NCI-H2171 (cell line): ENCODE measurements around the gene MVK.
"Not testable (repeated sequence)": the region's sequence is repeated elsewhere in the genome, so short reads cannot be mapped to it uniquely, and the experiment has no call there.

Experiments used
- DNase-seq: peaks from one replicate; lab custom pipeline; 2025; lab: John Stamatoyannopoulos, UW

MVK gene

DNA sequence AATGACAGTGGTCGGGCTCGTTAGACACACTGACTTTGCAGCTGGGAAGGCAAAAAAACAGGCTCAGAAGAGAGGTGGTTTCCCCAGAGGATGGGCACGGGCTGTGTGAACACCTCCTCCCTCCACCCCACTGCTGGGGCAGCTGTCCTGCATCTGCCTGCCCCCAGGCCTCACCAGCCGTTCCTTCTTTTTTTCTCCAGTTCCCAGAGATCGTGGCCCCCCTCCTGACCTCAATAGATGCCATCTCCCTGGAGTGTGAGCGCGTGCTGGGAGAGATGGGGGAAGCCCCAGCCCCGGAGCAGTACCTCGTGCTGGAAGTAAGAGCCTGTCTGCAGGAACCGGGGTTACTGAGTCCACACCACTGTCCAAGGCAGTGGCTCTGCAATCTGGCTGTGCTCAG, 17.4 kb downstream of the MVK start:
- DNase-seq: peak; percentile 21

- no peak for DNase-seq
These were observed 18.8 kb downstream of the MVK start for GRCh38 chr12:109592195-109592904.

DNA sequence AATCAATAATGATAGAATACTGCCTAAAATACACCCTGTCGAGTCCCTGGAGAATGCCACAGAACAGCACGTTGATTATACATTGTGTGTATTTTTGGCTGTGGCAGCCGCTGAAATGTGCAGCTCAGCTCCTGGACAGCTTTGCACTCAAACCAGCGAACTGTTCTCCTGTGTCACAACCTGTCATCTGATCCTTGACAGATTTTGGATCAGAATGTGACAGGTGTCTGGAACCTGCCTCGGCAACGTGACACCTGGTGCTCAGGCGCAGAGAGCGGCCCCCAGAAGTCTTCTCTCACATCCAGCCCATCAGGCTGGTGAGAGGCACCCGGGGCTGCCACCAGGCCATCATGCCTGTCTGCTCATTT, 19.3 kb downstream of the MVK start:
- DNase-seq: peak; percentile 95

DNA sequence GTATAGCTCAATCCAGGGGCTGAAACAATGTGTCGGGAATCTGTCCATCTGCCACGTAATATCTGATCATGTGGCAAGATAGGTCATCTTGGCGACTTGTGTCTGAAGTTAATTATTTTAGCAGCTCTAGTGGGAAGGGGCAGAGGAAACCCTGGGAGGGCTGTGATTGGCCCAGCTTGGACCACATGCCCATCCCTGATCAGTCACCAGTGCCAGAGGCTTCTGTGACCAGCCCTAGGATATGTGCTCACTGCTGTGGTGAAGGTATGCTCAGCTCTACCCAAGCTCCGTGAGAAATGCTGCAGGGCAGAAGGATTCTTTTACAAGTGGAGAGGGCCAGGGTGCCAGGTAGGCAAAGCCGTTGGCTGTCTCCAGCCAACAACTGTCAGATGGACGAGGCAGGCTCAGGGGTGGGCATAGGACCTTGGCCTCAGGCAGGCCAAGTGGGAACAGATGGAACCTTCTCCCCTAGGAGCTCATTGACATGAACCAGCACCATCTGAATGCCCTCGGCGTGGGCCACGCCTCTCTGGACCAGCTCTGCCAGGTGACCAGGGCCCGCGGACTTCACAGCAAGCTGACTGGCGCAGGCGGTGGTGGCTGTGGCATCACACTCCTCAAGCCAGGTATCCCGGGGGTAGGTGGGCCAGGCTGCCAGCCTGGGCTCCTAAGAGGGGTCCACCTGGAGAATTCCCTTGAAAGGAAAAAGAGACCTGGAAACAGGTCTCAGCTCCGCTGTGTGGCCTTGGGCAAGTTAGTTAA, 21.1 kb downstream of the MVK start:
- DNase-seq: no peak

DNA sequence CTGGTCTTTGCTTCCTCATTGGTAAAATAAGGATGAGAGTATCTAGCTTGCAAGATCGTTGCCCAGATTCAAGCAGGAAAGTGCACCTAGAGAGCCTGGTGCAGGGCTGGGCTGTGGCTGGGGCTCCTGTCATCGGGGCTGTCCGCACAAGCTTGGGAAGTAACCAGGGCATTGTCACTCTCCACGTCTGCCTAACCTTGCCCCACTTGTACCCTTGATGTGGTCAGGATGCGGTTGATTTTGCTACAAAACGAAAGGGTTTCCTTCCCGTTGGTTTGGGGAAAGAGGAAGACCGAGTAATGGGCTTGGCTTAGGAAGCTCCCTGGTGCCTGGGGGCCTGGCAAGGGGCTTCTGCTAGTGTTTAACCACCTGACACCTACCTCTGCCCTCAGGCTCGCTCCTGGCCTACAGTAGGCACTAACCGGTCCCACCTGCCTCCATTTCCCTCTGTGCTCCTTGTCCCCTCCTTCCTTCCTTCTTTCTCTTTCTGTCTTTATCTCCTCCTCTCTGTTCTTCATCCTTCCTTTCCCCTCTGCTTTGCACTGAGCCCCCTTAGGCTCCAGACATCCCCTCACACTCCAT, 21.8 kb downstream of the MVK start:
- no peak for DNase-seq

- DNase-seq: peak; percentile 53
These were observed 23.0 kb downstream of the MVK start for GRCh38 chr12:109596418-109597244.

DNA sequence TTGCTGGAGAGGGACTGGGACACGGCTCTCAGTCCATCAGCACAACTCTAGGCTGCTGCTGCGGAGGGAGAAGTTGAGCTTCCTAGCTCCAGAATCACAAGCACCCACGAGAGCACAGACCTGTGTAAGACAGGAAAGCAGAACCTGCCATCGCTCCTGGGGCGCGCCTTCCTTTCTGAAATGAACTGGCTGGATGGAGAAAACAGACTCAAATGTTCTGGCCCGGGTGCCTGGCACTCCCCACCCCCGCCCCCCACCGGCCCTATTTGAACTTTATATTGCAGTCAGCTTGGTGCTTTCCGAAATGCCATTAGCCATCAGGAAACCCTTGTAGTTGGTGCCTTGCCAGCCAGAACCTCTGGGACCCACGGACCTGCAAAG, 23.8 kb downstream of the MVK start:
- DNase-seq: no peak

- peak; percentile 82 for DNase-seq
These were observed 24.3 kb downstream of the MVK start for GRCh38 chr12:109597795-109598427.

DNA sequence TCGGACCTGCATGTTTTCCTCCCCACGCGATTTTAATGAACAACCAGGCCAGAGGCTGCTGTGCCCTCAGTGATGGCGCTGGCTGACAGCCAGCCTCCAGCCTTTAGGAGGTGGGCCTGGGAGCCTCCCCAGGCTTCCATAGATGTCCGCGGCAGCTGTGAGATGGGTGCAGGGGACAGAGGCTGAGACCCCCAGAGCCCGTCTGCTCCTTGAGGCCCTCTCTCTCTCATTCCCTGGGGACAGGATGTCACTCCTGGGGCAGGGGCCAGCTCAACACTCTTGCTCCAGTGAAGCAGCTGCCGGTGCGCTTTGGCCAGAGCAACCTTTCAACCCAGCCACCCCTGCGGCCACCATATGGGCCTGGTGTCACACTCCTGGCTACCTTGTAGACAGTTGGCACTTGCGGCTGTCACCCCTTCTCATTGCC, 24.8 kb downstream of the MVK start:
- no peak for DNase-seq

- no peak for DNase-seq
These were observed 25.5 kb downstream of the MVK start for GRCh38 chr12:109599087-109599486.

DNA sequence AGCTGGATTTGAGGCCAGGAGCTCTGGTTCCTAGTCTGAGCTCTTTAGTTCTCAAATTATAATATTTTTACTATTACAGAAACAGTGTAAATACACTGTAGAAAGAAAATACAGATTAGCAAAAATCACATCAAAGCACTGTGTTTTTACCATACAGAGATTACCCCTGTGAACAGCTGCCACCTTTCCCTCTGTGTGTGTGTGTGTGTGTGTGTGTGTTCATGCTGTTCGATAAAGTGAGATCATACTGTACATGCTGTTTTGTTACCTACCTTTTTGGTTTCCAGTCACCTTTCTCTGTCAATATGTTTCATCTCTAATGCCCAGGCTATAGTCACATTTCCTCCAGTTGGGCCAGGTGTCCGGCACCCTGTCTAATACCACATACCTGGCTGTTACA, 26.9 kb downstream of the MVK start:
- no peak for DNase-seq

GRCh38 chr12:109600995-109601394, 27.4 kb downstream of the MVK start:
- no peak for DNase-seq

DNA sequence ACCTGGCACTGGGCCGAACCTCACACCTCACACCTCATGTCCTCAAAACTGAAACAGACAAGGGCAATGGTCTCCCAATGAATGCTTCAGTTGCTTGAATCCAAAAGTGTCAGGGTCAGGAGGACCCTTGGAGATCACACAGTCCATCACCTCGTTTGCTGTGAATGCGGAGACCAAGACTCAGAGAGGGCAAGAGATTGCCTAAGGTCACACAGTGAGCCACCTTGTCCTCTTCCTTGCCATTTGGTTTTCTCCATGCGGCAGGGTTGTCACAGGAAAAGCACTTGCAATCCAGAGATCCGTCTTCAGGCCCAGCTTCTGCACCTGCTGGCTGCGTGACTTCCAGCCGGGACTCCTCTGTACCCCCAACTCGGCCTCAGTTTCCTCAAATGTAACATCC, 28.0 kb downstream of the MVK start:
- DNase-seq: no peak

DNA sequence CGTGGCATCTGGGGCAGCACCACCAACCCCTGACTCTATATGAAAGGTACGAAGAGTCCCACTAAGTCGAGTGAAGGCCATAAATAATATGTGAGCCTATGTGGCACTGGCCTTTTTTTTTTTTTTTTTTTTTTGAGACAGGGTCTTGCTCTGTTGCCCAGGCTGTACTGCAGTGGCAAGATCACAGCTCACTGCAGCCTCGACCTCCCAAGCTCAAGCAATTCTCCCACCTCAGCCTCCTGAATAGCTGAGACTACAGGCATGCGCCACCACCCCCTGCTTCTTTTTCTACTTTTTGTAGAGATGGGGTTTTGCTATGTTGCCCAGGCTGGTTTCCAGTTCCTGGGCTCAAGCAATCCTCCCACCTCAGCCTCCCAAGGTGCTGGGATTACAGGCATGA, 28.5 kb downstream of the MVK start:
- DNase-seq: not testable (repeated sequence)

GRCh38 chr12:109604132-109604585, 30.6 kb downstream of the MVK start:
- DNase-seq: no peak

DNA sequence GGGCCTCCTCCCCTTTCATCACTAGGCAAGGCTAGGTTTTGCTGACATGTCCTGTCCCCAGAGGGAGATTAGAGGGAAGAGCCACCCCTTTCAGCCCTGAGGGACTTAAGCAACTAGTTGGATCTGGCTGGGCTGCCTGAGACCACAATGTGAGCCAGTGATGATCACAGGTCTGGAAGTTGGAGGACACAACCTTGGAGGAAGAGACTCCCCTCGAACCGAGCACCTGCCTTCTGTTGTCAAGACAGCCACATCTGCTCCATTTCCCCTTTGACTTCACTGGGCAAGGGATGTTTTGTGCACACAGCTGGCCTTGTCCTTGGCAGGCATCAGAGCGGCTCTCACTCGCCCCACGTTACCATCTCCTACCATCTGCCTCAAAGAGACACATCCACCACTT, 31.4 kb downstream of the MVK start:
- peak; percentile 28 for DNase-seq

DNA sequence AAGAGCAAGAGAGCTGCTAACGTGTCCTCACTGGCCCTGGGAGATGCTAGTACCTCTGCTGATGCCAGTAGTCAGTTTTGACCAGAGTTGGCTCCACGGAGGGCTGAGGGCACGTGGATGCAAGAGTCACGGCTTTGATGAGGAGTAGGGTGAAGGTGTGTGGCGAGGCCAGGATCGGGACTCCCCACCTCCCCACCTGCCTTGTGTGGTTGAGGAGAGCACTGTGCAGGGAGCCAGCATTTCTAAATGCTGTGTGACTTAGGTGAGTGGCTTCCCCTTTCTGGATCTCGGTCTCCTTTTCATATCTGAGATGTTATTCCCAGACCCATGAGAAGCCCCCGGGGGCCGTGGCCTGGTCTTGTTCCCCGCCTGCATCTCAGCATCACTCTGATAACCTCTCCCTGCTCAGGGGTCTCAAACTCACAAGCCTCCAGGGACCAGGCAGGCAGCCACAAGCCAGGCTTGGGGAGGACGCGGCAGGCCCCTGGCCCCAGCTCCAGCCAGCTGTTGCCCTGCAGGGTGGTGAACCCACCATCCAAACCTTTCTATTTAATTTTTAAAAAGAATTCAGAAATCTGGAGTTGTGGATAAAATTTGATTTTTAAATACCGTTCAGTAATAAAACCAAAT, 32.1 kb downstream of the MVK start:
- peak; percentile 41 for DNase-seq

DNA sequence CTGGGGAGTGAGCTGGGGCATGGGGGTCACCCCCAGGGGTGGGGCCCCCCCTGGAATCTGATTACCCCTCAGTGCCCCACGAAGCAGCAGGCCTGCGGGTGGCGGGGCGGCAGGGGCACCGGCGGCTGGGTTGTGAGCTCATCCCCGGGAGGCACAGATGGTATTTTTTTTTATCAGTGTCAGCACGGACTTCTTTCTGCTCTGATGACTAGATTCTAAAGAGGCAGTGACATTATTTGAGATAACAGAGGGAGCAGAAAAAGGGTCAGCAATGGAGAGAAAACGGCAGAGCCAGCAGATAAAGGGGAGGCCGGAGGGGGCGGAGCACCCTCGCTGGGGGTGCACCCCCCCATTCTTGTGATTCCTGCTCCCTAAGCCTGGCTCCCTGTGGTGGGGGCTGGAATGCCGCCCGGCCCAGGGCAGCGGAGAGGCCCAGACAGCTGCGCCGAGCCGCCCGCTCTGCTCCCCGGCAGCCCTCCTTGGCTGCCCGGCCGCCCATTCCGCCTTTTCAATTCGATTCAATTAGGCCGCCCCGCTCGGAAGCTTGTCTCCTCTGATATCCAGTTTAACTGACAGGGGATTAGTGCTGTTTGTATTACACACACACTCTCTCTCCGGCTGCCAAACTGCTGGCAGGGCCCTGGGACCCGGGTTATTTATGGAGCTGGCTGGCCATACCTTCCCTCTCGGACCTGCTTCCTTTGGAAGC, 32.9 kb downstream of the MVK start:
- peak; percentile 67 for DNase-seq

GRCh38 chr12:109607618-109608017, 34.0 kb downstream of the MVK start:
- no peak for DNase-seq

- no peak for DNase-seq
These were observed 34.7 kb downstream of the MVK start for GRCh38 chr12:109608270-109608669.

DNA sequence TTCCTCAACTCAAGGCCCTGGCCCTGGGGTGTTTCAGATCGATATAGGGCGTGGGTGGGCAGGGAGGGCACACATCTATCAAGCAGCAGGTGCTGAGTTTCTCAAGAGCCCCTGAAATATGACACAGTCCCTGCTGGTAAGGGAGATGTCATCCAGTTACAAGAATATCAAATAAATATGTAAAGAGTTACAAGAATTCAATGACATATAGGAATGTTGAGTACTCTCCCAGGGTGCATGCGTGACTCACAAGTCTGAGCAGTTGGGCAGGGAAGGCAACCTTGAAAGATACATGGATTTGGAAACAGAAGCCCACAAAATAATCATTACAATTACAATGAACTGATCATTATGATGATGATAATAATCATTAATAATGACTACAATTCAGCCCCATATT, 35.2 kb downstream of the MVK start:
- DNase-seq: no peak
